ENCODE data around the gene ELFN1. TPM values are rescaled to one million over a fixed set of nuclear protein-coding genes. Genes with fewer than 3 reads are reported as not detected.

Gene ELFN1
- polyA plus RNA-seq, 1 of the 3 experiments (the other 2 are of a cell fraction), result 0.05 TPM

- Histone ChIP-seq H3F3A (replicated peaks; ENCODE audit: insufficient read depth) (no peaks in the 10 kb centered on the region), H3K27ac (ENCODE audit: low read depth in 2 of 2, low read length in 1 of 2) (no peak overlapping the region; a peak in 1 of 4 replicates), H3K36me3 (replicated peaks in 1 of 2; ENCODE audit: control insufficient read depth in 1 of 2, insufficient read depth in 2 of 2, low read length in 1 of 2) (no peaks in the 10 kb centered on the region), H3K9me2 (no peaks in the 10 kb centered on the region), H3K9ac (no peak overlapping the region), H4K20me1 (ENCODE audit: insufficient read depth) (0 out of 2 replicates have a peak, but pooled peaks cover 2% of the 10 kb centered on the region), H3K27me3 (ENCODE audit: insufficient read depth) (peaks cover 13% of the 10 kb centered on the region), H3K4me1 (ENCODE audit: control insufficient read depth in 1 of 2, insufficient read depth in 2 of 2, low read depth in 1 of 2, low read length in 1 of 2) (peaks cover 0 to 69% of the 10 kb centered on the region in 2 experiments; a peak in 1 of 4 replicates), H3K4me3 (ENCODE audit: low read depth in 2 of 2, low read length in 1 of 2) (no peak overlapping the region), H3K79me2 (ENCODE audit: insufficient read depth) (no peaks in the 10 kb centered on the region), H3K9me3 (no peaks in the 10 kb centered on the region), H2AFZ (ENCODE audit: low read depth) (no peak overlapping the region), H3K4me2 (no peak overlapping the region)
- WGBS (ENCODE audit: low lambda C conversion rate), result 66% methylated on average over 25 of the region's 25 CpGs
- TF ChIP-seq FOXJ3 (CRISPR knock-in tag; IDR thresholded peaks at IDR 0.05) (no peak), SIN3A (IDR thresholded peaks at IDR 0.05; ENCODE audit: borderline replicate concordance, low read depth, low read length) (no peak), TEAD4 (IDR thresholded peaks at IDR 0.05; ENCODE audit: borderline replicate concordance, insufficient read depth) (no peak), RCOR1 (IDR thresholded peaks at IDR 0.05; ENCODE audit: low read length) (no peak), FOXM1 (IDR thresholded peaks at IDR 0.05; ENCODE audit: low read depth) (no peak)
- POLR2A ChIA-PET, result interaction anchor here (0.5 kb wide), 1 partner anchor 21 kb away, joined by 3 read pairs; no protein-coding TSS in a partner anchor
- CTCF ChIA-PET, result interaction anchor here (0.5 to 1.5 kb wide), 5 partner anchors 9 to 81 kb away, joined by 3 to 4 read pairs (median 3); no protein-coding TSS in a partner anchor
- DNase-seq, result peak; percentile 41
Measured at GRCh38 chr7:1677206-1678080, 7.4 kb downstream of the ELFN1 start.

DNA sequence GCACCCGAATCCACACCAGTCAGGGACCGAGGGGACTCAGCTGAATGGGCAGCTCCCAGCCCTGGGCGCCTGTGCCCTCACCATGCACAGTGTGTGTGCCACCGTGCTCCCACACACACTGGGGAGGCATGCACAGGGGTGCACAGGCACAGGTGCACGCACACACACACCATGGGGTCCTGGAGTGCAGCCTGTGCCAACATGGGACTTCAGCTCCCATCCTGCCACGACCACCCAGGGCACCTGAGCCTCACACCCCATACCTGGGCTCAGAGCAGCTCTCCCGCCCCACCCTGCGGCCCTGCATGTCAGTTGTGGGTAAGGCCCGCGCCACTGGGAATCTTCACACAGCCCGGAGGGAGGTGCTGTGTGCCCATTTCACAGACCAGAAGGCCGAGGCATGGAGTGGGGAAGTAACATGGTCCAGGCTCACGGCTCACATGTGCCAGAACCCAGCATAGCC is 8.0 kb downstream of the ELFN1 start:
- H3K79me2 ChIP-seq (ENCODE audit: insufficient read depth), result no peaks in the 10 kb centered on the region
- H3K27me3 ChIP-seq (ENCODE audit: insufficient read depth), result peaks cover 10% of the 10 kb centered on the region
- 73% methylated on average over 13 of the region's 13 CpGs for WGBS (ENCODE audit: low lambda C conversion rate)
- peaks cover 0 to 62% of the 10 kb centered on the region in 2 experiments; a peak in 1 of 4 replicates for H3K4me1 ChIP-seq (ENCODE audit: control insufficient read depth in 1 of 2, insufficient read depth in 2 of 2, low read depth in 1 of 2, low read length in 1 of 2)
- no peak overlapping the region for H2AFZ ChIP-seq (ENCODE audit: low read depth)
- TF ChIP-seq, protein P1, sequence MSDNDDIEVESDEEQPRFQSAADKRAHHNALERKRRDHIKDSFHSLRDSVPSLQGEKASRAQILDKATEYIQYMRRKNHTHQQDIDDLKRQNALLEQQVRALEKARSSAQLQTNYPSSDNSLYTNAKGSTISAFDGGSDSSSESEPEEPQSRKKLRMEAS (IDR thresholded peaks at IDR 0.05; ENCODE audit: low read depth), result no peak
- TF ChIP-seq, protein P2, sequence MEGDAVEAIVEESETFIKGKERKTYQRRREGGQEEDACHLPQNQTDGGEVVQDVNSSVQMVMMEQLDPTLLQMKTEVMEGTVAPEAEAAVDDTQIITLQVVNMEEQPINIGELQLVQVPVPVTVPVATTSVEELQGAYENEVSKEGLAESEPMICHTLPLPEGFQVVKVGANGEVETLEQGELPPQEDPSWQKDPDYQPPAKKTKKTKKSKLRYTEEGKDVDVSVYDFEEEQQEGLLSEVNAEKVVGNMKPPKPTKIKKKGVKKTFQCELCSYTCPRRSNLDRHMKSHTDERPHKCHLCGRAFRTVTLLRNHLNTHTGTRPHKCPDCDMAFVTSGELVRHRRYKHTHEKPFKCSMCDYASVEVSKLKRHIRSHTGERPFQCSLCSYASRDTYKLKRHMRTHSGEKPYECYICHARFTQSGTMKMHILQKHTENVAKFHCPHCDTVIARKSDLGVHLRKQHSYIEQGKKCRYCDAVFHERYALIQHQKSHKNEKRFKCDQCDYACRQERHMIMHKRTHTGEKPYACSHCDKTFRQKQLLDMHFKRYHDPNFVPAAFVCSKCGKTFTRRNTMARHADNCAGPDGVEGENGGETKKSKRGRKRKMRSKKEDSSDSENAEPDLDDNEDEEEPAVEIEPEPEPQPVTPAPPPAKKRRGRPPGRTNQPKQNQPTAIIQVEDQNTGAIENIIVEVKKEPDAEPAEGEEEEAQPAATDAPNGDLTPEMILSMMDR (IDR thresholded peaks at IDR 0.05), result no peak
- no peak for TF ChIP-seq FOXM1 (IDR thresholded peaks at IDR 0.05; ENCODE audit: low read depth)
- no peak for TF ChIP-seq GATA2 (CRISPR knock-in tag; IDR thresholded peaks at IDR 0.05)
- no peak for TF ChIP-seq NRF1 (IDR thresholded peaks at IDR 0.05; ENCODE audit: low read depth, low read length)
- TF ChIP-seq GABPA (IDR thresholded peaks at IDR 0.05; ENCODE audit: low read depth), result no peak
- TF ChIP-seq RAD21 (IDR thresholded peaks at IDR 0.05; ENCODE audit: low read length), result no peak
- no peak for TF ChIP-seq MXI1 (IDR thresholded peaks at IDR 0.05; ENCODE audit: low read depth, low read length)
- TF ChIP-seq ELF1 (IDR thresholded peaks at IDR 0.05), result no peak
- TF ChIP-seq REST (IDR thresholded peaks at IDR 0.05; ENCODE audit: low read depth, low read length), result no peak
- TF ChIP-seq TCF12 (IDR thresholded peaks at IDR 0.05), result no peak
- no peak for TF ChIP-seq RFX5 (IDR thresholded peaks at IDR 0.05; ENCODE audit: low read length)
- no peak for TF ChIP-seq EZH2phosphoT487 (IDR thresholded peaks at IDR 0.05; ENCODE audit: borderline replicate concordance, low read depth)
- no peak for TF ChIP-seq NFIC (IDR thresholded peaks at IDR 0.05; ENCODE audit: borderline replicate concordance)
- no peak for TF ChIP-seq YY1 (IDR thresholded peaks at IDR 0.05; ENCODE audit: low read depth)
- no peak for TF ChIP-seq SMC3 (IDR thresholded peaks at IDR 0.05; ENCODE audit: low read depth, low read length)
- TF ChIP-seq USF2 (IDR thresholded peaks at IDR 0.05; ENCODE audit: borderline replicate concordance, low read depth, low read length), result no peak
- peaks cover 6% of the 10 kb centered on the region for H3K9me3 ChIP-seq
- no peak for DNase-seq
- H3K9me2 ChIP-seq, result no peaks in the 10 kb centered on the region
- no peak overlapping the region for H3K4me3 ChIP-seq (ENCODE audit: low read depth in 2 of 2, low read length in 1 of 2)
- no peak overlapping the region for H3K4me2 ChIP-seq
- H3K9ac ChIP-seq, result no peak overlapping the region
- H4K20me1 ChIP-seq (ENCODE audit: insufficient read depth), result no peaks in the 10 kb centered on the region
- ChIA-PET CTCF (interaction anchor here (0.5 to 1.2 kb wide), 4 partner anchors 9 to 81 kb away, joined by 3 to 4 read pairs (median 3); no protein-coding TSS in a partner anchor), POLR2A (no interaction called here)
- H3K27ac ChIP-seq (ENCODE audit: low read depth in 2 of 2, low read length in 1 of 2), result no peak overlapping the region; a peak in 1 of 4 replicates
- H3F3A ChIP-seq (replicated peaks; ENCODE audit: insufficient read depth), result no peaks in the 10 kb centered on the region
- H3K36me3 ChIP-seq (replicated peaks in 1 of 2; ENCODE audit: control insufficient read depth in 1 of 2, insufficient read depth in 2 of 2, low read length in 1 of 2), result peaks cover 0 to under 1% of the 10 kb centered on the region in 2 experiments
